PC-9 (cell line): Measurements from ENCODE around the gene SHANK2. TPM values are rescaled to one million over a fixed set of nuclear protein-coding genes. Genes with fewer than 3 reads are reported as not detected.

Experiments used
- BruUV-seq: library from RNA; stranded (reverse); fragments of 400-500 nt; replicated peaks from 2 replicates; lab custom pipeline; 2021; lab: Mats Ljungman, UMichigan
- CTCF ChIA-PET: fragments of 300-600 bp; sonication (Branson Sonifier 250); formaldehyde crosslinking; loops from one replicate; lab custom pipeline; 2022; ENCODE audit warnings: antibody characterized with exemption; lab: Charles Lee
- POLR2A ChIA-PET: fragments of 300-600 bp; sonication (Branson Sonifier 250); formaldehyde crosslinking; loops from one replicate; lab custom pipeline; 2022; ENCODE audit warnings: antibody characterized with exemption; ENCODE audit not compliant: unreplicated experiment; lab: Charles Lee
- DNase-seq, 2 experiments: peaks; one replicate each; pipeline versions ENCODE4 v3.0.0 to v3.0.0-alpha.2; 2015 to 2022; ENCODE audit warnings: mixed read lengths in 1 of 2
- H2AFZ ChIP-seq: fragments of 200-600 bp; sonication (generic); 2 replicates; pipeline ENCODE4 v1.8.1; 2017; ENCODE audit warnings: antibody characterized with exemption
- H3F3A ChIP-seq: fragments of 200-600 bp; sonication (generic); 2 replicates; pipeline ENCODE4 v1.8.1; 2017; ENCODE audit warnings: antibody characterized with exemption, mild to moderate bottlenecking, low read depth; ENCODE audit not compliant: insufficient read depth
- H3K27ac ChIP-seq: fragments of 200-600 bp; sonication (generic); 2 replicates; pipeline ENCODE4 v1.6.1; 2016; ENCODE audit warnings: mixed run types
- H3K27me3 ChIP-seq: fragments of 200-600 bp; sonication (generic); 2 replicates; pipeline ENCODE4 v1.6.1; 2016; ENCODE audit warnings: low read depth, mixed run types; ENCODE audit not compliant: insufficient read depth
- H3K36me3 ChIP-seq: fragments of 200-600 bp; sonication (generic); 2 replicates; pipeline ENCODE4 v1.6.1; 2016; ENCODE audit warnings: low read depth, mixed run types
- H3K4me1 ChIP-seq: fragments of 200-600 bp; sonication (generic); replicated peaks from 2 replicates; pipeline ENCODE4 v1.6.1; 2016; ENCODE audit warnings: mixed run types; ENCODE audit not compliant: insufficient read depth
- H3K4me2 ChIP-seq: fragments of 200-600 bp; sonication (generic); 2 replicates; pipeline ENCODE4 v1.6.1; 2017; ENCODE audit warnings: mixed run types
- H3K4me3 ChIP-seq: fragments of 200-600 bp; sonication (generic); 2 replicates; pipeline ENCODE4 v1.6.1; 2016; ENCODE audit warnings: mixed run types
- H3K79me2 ChIP-seq: fragments of 200-600 bp; sonication (generic); 2 replicates; pipeline ENCODE4 v1.6.1; 2017; ENCODE audit warnings: low read depth, mixed run types
- H3K9me2 ChIP-seq: fragments of 200-600 bp; sonication (generic); 2 replicates; pipeline ENCODE4 v1.8.1; 2017; ENCODE audit warnings: mild to moderate bottlenecking; ENCODE audit not compliant: insufficient read depth
- H3K9me3 ChIP-seq: fragments of 200-600 bp; sonication (generic); 2 replicates; pipeline ENCODE4 v1.8.1; 2016; ENCODE audit warnings: low read depth; ENCODE audit not compliant: insufficient read depth
- H4K20me1 ChIP-seq: fragments of 200-600 bp; sonication (generic); 2 replicates; pipeline ENCODE4 v1.8.1; 2017; ENCODE audit not compliant: insufficient read depth
- CTCF ChIP-seq: fragments of 200-600 bp; sonication (generic); conservative IDR thresholded peaks from 2 replicates; pipeline ENCODE4 v1.6.1; 2017; ENCODE audit warnings: mixed run types, antibody characterized with exemption, mild to moderate bottlenecking, moderate library complexity
- EZH2 ChIP-seq: fragments of 200-600 bp; sonication (generic); IDR thresholded peaks from 2 replicates; pipeline ENCODE4 v1.8.0; 2017; ENCODE audit warnings: antibody characterized with exemption, low read depth
- intact Hi-C: fragments of 100-400 bp; cut with micrococcal nuclease; formaldehyde crosslinking; loops from one replicate; pipeline ENCODE4 v1.10.0; 2022; ENCODE audit not compliant: unreplicated experiment
- total RNA-seq: library from RNA; stranded (reverse); gene quantifications from 2 replicates; pipeline ENCODE4 v1.2.3, GENCODE V29; 2021

The SHANK2 gene
- total RNA-seq, 1 experiment from 2014 or later, result 50.5 TPM

DNA sequence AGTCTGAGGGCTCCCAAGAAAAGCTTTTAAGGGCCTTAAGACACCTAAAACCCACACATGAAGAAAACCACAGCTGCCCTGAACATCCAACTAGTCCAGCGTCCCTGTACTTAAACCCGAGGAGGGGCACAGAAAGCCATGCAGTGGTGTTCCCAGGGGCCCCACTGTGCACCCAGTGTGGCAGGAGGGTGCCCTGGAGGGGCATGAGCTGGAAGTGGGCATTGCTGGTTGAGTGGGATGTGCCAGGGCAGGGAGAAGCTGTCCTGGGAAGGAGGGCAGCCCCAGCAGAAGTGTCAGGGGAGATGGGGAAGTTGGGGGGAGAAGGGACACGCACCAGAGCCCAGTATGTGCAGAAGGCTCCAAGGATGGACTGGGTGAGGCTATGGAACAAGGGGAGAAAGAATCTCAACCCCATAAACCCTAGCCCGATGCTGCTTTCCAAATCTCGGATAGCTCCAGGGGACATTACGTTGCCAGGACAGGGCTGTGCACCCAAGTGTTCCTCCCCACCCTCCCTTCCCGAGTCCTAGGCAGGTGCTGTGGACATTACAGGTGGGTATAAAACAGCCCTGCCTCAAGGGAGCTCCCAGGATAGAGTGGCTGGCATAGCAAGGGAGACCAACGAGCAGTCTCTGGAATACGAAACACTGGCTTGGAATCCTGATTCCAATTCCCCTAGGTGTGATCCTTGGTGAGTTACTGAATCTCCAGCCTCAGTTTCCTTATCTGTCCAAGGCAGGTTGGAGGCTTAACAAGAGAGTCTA, 44.2 kb downstream of the SHANK2 start:
- POLR2A ChIA-PET, result no interaction called here
- H3K27me3 ChIP-seq, result no peaks in the 10 kb centered on the region
- H3K9me3 ChIP-seq, result no peaks in the 10 kb centered on the region
- no peak overlapping the region for H3K4me3 ChIP-seq
- H3K4me2 ChIP-seq, result no peak overlapping the region
- no peak overlapping the region for H2AFZ ChIP-seq
- no peak for DNase-seq
- intact Hi-C loops, result no loop called here
- H3K9me2 ChIP-seq, result no peaks in the 10 kb centered on the region
- H4K20me1 ChIP-seq, result peaks cover 3% of the 10 kb centered on the region
- H3K27ac ChIP-seq, result no peak overlapping the region
- no peaks in the 10 kb centered on the region; the same call in 1 of the 2 replicates for H3F3A ChIP-seq
- no peaks in the 10 kb centered on the region for H3K79me2 ChIP-seq
- H3K36me3 ChIP-seq, result no peaks in the 10 kb centered on the region
- H3K4me1 ChIP-seq, result no peaks in the 10 kb centered on the region
- no peak for TF ChIP-seq CTCF
- TF ChIP-seq EZH2, result no peak
- BruUV-seq, result no TSS peak
- CTCF ChIA-PET, result no interaction called here

- Histone ChIP-seq H3K4me1 (no peaks in the 10 kb centered on the region), H4K20me1 (peaks cover 1% of the 10 kb centered on the region; the same call in 1 of the 2 replicates), H3K4me3 (no peak overlapping the region), H3K9me3 (no peaks in the 10 kb centered on the region), H3K79me2 (no peaks in the 10 kb centered on the region), H3K36me3 (no peaks in the 10 kb centered on the region), H3K27me3 (no peaks in the 10 kb centered on the region), H3F3A (no peaks in the 10 kb centered on the region; the same call in 1 of the 2 replicates), H3K27ac (no peak overlapping the region), H2AFZ (no peak overlapping the region), H3K4me2 (no peak overlapping the region), H3K9me2 (no peaks in the 10 kb centered on the region)
- TF ChIP-seq CTCF, result no peak
- TF ChIP-seq EZH2, result no peak
- BruUV-seq, result no TSS peak
- POLR2A ChIA-PET, result no interaction called here
- intact Hi-C loops, result no loop called here
- CTCF ChIA-PET, result no interaction called here
- no peak for DNase-seq
Observed at GRCh38 chr11:71207563-71207962, 44.8 kb downstream of the SHANK2 start.

DNA sequence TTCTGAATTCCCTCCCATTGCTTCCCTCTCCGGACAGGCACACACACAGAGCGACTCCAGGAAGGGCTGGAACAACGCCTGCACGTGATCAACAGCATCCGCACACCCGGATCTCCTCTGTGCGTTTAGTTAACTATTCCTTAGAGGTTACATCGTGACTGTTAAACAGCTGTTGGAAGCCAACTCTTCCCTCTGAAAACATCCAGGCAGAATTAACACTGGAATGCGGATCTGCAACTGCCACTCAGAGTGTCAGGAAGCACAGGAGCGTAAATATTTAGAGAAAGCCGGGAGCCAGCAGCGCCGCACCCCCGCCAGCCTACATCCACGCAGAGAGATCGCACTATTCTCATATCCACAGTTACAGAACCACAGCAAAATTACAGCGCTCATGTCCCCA, 46.2 kb downstream of the SHANK2 start:
- Histone ChIP-seq H4K20me1 (peaks cover 9% of the 10 kb centered on the region; the same call in 1 of the 2 replicates), H3K36me3 (no peaks in the 10 kb centered on the region), H3K9me2 (no peaks in the 10 kb centered on the region), H3K4me1 (no peaks in the 10 kb centered on the region), H3K79me2 (no peaks in the 10 kb centered on the region), H3K4me2 (no peak overlapping the region), H3F3A (no peaks in the 10 kb centered on the region; the same call in 1 of the 2 replicates), H2AFZ (no peak overlapping the region), H3K4me3 (no peak overlapping the region), H3K27me3 (no peaks in the 10 kb centered on the region), H3K9me3 (no peaks in the 10 kb centered on the region), H3K27ac (no peak overlapping the region)
- ChIA-PET CTCF (no interaction called here), POLR2A (no interaction called here)
- DNase-seq, result no peak
- intact Hi-C loops, result no loop called here
- TF ChIP-seq CTCF (no peak), EZH2 (no peak)
- BruUV-seq, result no TSS peak
